Measurements from ENCODE around the gene TEDDM1.

- TF ChIP-seq, protein P1, sequence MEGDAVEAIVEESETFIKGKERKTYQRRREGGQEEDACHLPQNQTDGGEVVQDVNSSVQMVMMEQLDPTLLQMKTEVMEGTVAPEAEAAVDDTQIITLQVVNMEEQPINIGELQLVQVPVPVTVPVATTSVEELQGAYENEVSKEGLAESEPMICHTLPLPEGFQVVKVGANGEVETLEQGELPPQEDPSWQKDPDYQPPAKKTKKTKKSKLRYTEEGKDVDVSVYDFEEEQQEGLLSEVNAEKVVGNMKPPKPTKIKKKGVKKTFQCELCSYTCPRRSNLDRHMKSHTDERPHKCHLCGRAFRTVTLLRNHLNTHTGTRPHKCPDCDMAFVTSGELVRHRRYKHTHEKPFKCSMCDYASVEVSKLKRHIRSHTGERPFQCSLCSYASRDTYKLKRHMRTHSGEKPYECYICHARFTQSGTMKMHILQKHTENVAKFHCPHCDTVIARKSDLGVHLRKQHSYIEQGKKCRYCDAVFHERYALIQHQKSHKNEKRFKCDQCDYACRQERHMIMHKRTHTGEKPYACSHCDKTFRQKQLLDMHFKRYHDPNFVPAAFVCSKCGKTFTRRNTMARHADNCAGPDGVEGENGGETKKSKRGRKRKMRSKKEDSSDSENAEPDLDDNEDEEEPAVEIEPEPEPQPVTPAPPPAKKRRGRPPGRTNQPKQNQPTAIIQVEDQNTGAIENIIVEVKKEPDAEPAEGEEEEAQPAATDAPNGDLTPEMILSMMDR (IDR thresholded peaks at IDR 0.05; ENCODE audit: borderline replicate concordance, extremely low read depth, low read length, poor library complexity, severe bottlenecking) = no peak
- no peak for TF ChIP-seq EZH2 (IDR thresholded peaks at IDR 0.05; ENCODE audit: borderline replicate concordance, low read depth, low read length, severe bottlenecking)
Measured at GRCh38 chr1:182406012-182406411, 5.5 kb upstream of the TEDDM1 start.
